DND-41 (cell line): ENCODE data around the gene ARMH3.

Source experiments
- ATAC-seq: fragments of 200-7000 bp; cut with Tn5 transposase; 3 replicates; pipeline ENCODE4 v1.9.1; 2021; ENCODE audit warnings: low read depth; ENCODE audit not compliant: insufficient read depth
- DNase-seq: peaks from one replicate; pipeline ENCODE4 v3.0.0-alpha.2; 2020
- H2AFZ ChIP-seq: 2 replicates; pipeline ENCODE4 v1.6.0; 2012; ENCODE audit warnings: low read depth, low read length
- H3K27ac ChIP-seq: 2 replicates; pipeline ENCODE4 v1.5.1; 2012; ENCODE audit warnings: low read length, inconsistent platforms
- H3K27me3 ChIP-seq: fragments of 200-600 bp; sonication (generic); 2 replicates; pipeline ENCODE4 v1.6.0; 2012; ENCODE audit warnings: low read length, mild to moderate bottlenecking, inconsistent platforms; ENCODE audit not compliant: insufficient read depth, poor library complexity
- H3K36me3 ChIP-seq: 2 replicates; pipeline ENCODE4 v1.5.1; 2012; ENCODE audit warnings: low read length, inconsistent platforms; ENCODE audit not compliant: insufficient read depth
- H3K4me1 ChIP-seq: 2 replicates; pipeline ENCODE4 v1.5.1; 2012; ENCODE audit warnings: mild to moderate bottlenecking, low read length; ENCODE audit not compliant: insufficient read depth
- H3K4me2 ChIP-seq: 2 replicates; pipeline ENCODE4 v1.6.0; 2012; ENCODE audit warnings: mild to moderate bottlenecking, moderate library complexity, low read length, inconsistent platforms; ENCODE audit not compliant: insufficient read depth
- H3K4me3 ChIP-seq, 2 experiments: fragments of 200-600 bp in 1 of 2; shearing (Covaris generic) in 1 of 2; 2 replicates each; pipeline ENCODE4 v1.5.1; 2012 to 2016; ENCODE audit warnings: inconsistent platforms in 2 of 2, low read length in 2 of 2, mild to moderate bottlenecking in 2 of 2, low read depth in 1 of 2, moderate library complexity in 1 of 2
- H3K79me2 ChIP-seq: 2 replicates; pipeline ENCODE4 v1.6.0; 2012; ENCODE audit warnings: low read length, inconsistent platforms; ENCODE audit not compliant: insufficient read depth
- H3K9ac ChIP-seq: 2 replicates; pipeline ENCODE4 v1.6.0; 2012; ENCODE audit warnings: low read depth, mild to moderate bottlenecking, inconsistent platforms, low read length, moderate library complexity
- H3K9me3 ChIP-seq: 2 replicates; pipeline ENCODE4 v1.5.1; 2012; ENCODE audit warnings: low read length, moderate library complexity, mild to moderate bottlenecking, inconsistent platforms; ENCODE audit not compliant: insufficient read depth, severe bottlenecking
- H4K20me1 ChIP-seq: 2 replicates; pipeline ENCODE4 v1.6.0; 2012; ENCODE audit warnings: low read length; ENCODE audit not compliant: insufficient read depth
- EZH2 ChIP-seq: IDR thresholded peaks from 3 replicates; pipeline ENCODE4 v1.6.1; 2012; ENCODE audit warnings: borderline replicate concordance, low read depth, mild to moderate bottlenecking, moderate library complexity, low read length, inconsistent platforms; ENCODE audit not compliant: severe bottlenecking
- TF ChIP-seq, protein P1 (sequence below): IDR thresholded peaks from 2 replicates; pipeline ENCODE4 v1.5.1; 2012; ENCODE audit warnings: borderline replicate concordance, low read length, moderate library complexity, mild to moderate bottlenecking; ENCODE audit not compliant: poor library complexity, severe bottlenecking; ENCODE audit errors: extremely low read depth

The ARMH3 gene

DNA sequence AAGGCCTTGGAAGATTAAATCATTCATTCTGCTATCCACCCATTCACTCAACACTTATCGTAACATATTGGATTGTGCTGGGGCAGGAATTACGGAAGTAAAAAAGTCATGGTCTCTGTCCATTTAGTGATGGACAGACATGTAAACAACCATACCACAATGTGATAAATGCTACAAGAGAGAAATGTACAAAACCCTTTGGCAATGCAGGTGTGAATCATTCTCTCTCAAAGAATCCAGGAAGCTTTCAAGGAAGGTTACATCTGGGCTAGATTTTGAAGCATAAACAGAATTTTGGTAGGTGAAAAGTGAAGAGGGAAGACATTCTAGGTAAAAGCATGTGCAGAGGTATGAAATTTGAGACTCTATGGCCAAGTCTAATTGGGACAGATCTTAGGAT lies 150.7 kb downstream of the ARMH3 start:
- H3K4me2 ChIP-seq = no peak overlapping the region
- H3K9me3 ChIP-seq = no peaks in the 10 kb centered on the region
- ATAC-seq = no peak

GRCh38 chr10:101903827-101904550 lies 152.0 kb downstream of the ARMH3 start:
- no peaks in the 10 kb centered on the region for H3K36me3 ChIP-seq
- ATAC-seq = peak; percentile 96
- H3K4me1 ChIP-seq = peaks cover 25% of the 10 kb centered on the region
- H3K4me2 ChIP-seq = no peak overlapping the region
- no peaks in the 10 kb centered on the region for H3K27me3 ChIP-seq
- peak overlapping the region; percentile 53 for H3K27ac ChIP-seq
- H3K4me3 ChIP-seq = no peak overlapping the region
- H4K20me1 ChIP-seq = peaks cover 5% of the 10 kb centered on the region; the same call in 1 of the 2 replicates
- no peak for TF ChIP-seq EZH2
- TF ChIP-seq, protein P1, sequence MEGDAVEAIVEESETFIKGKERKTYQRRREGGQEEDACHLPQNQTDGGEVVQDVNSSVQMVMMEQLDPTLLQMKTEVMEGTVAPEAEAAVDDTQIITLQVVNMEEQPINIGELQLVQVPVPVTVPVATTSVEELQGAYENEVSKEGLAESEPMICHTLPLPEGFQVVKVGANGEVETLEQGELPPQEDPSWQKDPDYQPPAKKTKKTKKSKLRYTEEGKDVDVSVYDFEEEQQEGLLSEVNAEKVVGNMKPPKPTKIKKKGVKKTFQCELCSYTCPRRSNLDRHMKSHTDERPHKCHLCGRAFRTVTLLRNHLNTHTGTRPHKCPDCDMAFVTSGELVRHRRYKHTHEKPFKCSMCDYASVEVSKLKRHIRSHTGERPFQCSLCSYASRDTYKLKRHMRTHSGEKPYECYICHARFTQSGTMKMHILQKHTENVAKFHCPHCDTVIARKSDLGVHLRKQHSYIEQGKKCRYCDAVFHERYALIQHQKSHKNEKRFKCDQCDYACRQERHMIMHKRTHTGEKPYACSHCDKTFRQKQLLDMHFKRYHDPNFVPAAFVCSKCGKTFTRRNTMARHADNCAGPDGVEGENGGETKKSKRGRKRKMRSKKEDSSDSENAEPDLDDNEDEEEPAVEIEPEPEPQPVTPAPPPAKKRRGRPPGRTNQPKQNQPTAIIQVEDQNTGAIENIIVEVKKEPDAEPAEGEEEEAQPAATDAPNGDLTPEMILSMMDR = no peak
- no peaks in the 10 kb centered on the region for H3K9me3 ChIP-seq
- H2AFZ ChIP-seq = no peak overlapping the region
- peak; percentile 75 for DNase-seq
- no peak overlapping the region for H3K9ac ChIP-seq
- no peaks in the 10 kb centered on the region for H3K79me2 ChIP-seq

More for the DNA sequence above, 150.7 kb downstream of the ARMH3 start:
- no peaks in the 10 kb centered on the region; the same call in 1 of the 2 replicates for H3K36me3 ChIP-seq
- H3K27ac ChIP-seq = no peak overlapping the region
- TF ChIP-seq, protein P1 = no peak
- no peak for TF ChIP-seq EZH2
- H3K4me3 ChIP-seq = no peak overlapping the region
- H3K27me3 ChIP-seq = no peaks in the 10 kb centered on the region
- peaks cover 5% of the 10 kb centered on the region; the same call in 1 of the 2 replicates for H4K20me1 ChIP-seq
- no peak for DNase-seq
- H3K4me1 ChIP-seq = peaks cover 25% of the 10 kb centered on the region
- H3K9ac ChIP-seq = no peak overlapping the region
- no peaks in the 10 kb centered on the region for H3K79me2 ChIP-seq
- no peak overlapping the region for H2AFZ ChIP-seq

DNA sequence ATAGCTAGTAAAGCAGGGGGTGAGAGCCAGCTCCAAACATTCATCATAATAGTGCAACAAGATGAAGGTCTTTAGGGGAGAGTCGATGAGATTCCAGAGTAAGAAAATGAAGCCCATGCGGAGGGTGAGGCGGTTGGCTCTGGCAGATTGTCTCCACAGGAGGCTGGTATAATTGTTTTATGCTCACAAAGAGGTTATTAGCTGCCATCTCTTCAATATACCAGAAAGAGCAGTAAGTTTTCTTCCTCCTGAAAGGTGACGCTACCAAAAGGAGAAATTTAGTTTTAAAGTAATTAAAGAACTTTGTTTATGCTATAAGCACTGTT lies 153.2 kb downstream of the ARMH3 start:
- TF ChIP-seq, protein P1 = no peak
- TF ChIP-seq EZH2 = no peak
- no peak overlapping the region for H3K4me2 ChIP-seq
- no peak for ATAC-seq
- no peak overlapping the region for H3K27ac ChIP-seq
- no peaks in the 10 kb centered on the region for H3K36me3 ChIP-seq
- H3K27me3 ChIP-seq = no peaks in the 10 kb centered on the region
- H3K9ac ChIP-seq = no peak overlapping the region
- H2AFZ ChIP-seq = no peak overlapping the region
- no peak overlapping the region for H3K4me3 ChIP-seq
- no peaks in the 10 kb centered on the region for H3K9me3 ChIP-seq
- peaks cover 25% of the 10 kb centered on the region for H3K4me1 ChIP-seq
- no peaks in the 10 kb centered on the region for H3K79me2 ChIP-seq
- no peak for DNase-seq
- H4K20me1 ChIP-seq = peaks cover 5% of the 10 kb centered on the region; the same call in 1 of the 2 replicates
